Measurements from ENCODE around the gene RPS28.

DNA sequence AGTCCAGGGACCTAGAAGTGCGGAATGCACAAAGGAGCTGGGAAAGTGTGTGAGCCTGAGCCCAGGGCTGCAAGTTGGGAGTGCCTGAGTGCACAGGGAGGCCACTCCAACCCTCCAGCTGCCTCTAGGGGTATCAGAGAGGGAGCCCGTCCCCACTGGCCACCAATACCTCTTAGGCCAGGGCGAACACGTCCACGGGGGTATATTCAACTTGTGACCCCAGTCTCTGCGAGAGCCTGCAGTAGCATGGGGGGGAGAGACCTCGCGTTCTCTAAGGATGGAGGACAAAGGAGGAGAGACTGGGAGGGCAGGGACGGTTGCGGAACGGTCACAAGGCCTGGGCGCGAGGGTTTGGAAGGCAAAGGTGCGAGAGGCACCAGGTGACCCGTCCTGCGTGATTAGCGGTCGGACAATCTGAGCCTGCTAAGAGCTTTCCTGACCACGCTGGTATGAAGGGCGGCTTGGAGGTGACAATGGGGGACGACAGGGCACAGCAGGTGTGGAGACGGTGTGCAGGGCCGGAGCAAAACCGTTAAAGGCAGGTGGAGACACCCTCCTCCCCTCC is 13.8 kb upstream of the RPS28 start:
- TF ChIP-seq, protein P1, sequence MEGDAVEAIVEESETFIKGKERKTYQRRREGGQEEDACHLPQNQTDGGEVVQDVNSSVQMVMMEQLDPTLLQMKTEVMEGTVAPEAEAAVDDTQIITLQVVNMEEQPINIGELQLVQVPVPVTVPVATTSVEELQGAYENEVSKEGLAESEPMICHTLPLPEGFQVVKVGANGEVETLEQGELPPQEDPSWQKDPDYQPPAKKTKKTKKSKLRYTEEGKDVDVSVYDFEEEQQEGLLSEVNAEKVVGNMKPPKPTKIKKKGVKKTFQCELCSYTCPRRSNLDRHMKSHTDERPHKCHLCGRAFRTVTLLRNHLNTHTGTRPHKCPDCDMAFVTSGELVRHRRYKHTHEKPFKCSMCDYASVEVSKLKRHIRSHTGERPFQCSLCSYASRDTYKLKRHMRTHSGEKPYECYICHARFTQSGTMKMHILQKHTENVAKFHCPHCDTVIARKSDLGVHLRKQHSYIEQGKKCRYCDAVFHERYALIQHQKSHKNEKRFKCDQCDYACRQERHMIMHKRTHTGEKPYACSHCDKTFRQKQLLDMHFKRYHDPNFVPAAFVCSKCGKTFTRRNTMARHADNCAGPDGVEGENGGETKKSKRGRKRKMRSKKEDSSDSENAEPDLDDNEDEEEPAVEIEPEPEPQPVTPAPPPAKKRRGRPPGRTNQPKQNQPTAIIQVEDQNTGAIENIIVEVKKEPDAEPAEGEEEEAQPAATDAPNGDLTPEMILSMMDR (conservative IDR thresholded peaks at IDR 0.05; ENCODE audit: low read length), result peak; percentile 34; the same call in 1 of the 2 replicates
- no peak for TF ChIP-seq EZH2phosphoT487 (IDR thresholded peaks at IDR 0.05; ENCODE audit: borderline replicate concordance, low read depth, low read length)
